DMS 273 treated with DMSO at 0.1 percent for 48 hours (cell line): Measurements from ENCODE around the gene GMDS.

ENCODE experiments used
- DNase-seq: peaks from one replicate; lab custom pipeline; 2025; lab: John Stamatoyannopoulos, UW

GMDS gene

GRCh38 chr6:2133716-2134310 is 111.6 kb downstream of the GMDS start:
- no peak for DNase-seq

DNA sequence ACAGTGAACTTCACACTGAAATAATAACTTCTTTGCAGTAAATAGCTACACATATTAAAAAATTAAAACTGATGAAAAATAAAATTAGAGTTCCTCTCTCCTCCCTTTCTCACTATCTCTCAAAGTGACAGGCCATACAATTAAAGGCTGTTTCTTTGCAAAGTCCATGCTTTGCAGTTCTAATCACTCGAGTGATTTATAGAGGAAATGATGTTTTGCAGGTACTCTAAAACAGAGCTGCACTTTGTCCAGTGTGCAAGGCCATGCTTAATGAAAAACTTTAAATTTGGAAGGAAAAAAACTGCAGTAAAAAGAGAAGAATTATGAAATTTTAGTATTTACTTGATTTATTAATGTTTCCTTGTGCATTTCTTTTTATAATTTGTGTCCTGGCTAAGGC is 112.5 kb downstream of the GMDS start:
- no peak for DNase-seq

- no peak for DNase-seq
Observed at GRCh38 chr6:2132416-2132815, 113.0 kb downstream of the GMDS start.

DNA sequence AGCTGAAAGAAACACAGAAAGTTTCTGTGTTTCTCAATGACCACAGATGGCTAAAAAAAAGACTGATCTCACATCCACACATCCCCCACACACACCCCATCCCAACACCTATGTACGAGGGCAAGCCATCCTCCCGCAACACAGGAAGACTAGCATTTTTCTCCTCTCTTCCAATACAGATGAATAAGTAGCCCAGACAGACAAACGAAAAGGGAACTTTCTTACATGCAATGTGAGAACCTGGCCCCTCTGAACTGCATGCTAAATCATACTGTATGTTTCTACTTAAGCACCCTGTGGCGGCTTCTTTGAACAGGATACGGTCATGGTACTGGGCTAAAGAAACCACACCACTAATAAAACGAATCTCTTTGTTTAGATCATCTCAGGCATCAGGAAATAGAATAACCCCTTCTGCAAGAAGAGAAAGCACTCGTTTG is 116.2 kb downstream of the GMDS start:
- DNase-seq: no peak

- no peak for DNase-seq
Observed at GRCh38 chr6:2127484-2127911, 117.9 kb downstream of the GMDS start.

- DNase-seq: no peak
Observed at GRCh38 chr6:2126351-2126750, 119.1 kb downstream of the GMDS start.

GRCh38 chr6:2125158-2125557 is 120.2 kb downstream of the GMDS start:
- DNase-seq: no peak

GRCh38 chr6:2124260-2124709 is 121.1 kb downstream of the GMDS start:
- no peak for DNase-seq

DNA sequence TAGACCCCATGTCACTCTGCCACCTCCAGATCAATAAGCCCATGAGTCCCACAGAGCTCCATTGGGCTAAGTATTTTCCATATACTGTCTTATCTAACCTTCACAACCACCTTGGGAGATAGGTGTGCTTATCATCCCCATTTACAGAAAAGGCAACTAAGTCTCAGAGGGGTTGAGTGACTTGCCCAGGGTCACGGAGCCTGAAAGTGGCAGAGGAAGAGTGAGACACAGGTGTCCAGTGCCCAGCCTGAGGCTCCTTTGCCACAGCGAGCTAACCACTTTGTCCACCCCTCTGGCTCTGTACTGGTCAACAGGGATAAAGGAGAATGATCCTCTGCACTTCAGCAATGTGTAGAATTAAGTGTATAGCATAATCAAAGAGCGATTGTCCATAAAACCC is 124.5 kb downstream of the GMDS start:
- DNase-seq: no peak

- no peak for DNase-seq
Observed at GRCh38 chr6:2119275-2119674, 126.1 kb downstream of the GMDS start.

DNA sequence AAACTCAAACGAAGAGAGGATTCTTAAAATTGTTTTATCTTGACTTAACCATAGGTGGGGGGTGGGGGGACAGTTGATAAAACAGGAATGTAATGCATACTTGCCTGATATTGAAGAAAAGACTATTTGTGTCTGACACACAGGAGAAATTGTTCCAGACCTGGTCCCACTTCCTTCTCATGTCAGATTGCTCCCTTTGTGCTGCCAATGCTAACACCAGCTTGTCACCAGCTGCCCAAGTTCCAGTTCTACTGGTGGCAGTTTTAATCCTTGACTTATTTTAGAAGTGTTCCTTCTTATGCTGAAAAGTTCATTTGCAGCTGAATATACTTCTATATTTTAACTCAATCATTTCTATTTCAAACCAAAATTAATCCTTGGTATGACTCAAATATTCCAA is 127.3 kb downstream of the GMDS start:
- no peak for DNase-seq

GRCh38 chr6:2117447-2117846 is 128.0 kb downstream of the GMDS start:
- no peak for DNase-seq

GRCh38 chr6:2116496-2116895 is 128.9 kb downstream of the GMDS start:
- no peak for DNase-seq

- no peak for DNase-seq
Observed at GRCh38 chr6:2114100-2114499, 131.3 kb downstream of the GMDS start.

- no peak for DNase-seq
Observed at GRCh38 chr6:2111162-2111677, 134.2 kb downstream of the GMDS start.

DNA sequence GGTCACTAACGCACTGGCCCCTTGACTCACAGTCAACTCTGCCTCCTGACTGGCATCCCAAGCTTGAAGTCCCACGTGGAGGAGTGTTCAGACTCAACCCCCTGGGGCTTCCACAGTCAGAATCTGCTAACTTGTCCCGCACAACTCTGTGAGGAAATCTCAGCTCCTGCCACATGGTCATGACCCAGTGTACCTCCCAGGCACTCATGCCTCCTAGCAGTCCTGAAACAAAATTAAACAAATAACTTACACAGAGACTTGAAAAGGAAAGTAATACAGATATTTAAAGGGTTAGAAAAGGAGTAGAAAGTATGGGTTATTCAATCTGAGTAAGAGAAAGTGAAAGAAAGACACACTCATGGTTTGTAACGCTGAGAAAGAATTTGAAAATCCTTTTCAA is 134.9 kb downstream of the GMDS start:
- no peak for DNase-seq

- peak; percentile 43 for DNase-seq
Observed at GRCh38 chr6:2109796-2110195, 135.6 kb downstream of the GMDS start.

- peak; percentile 17 for DNase-seq
Observed at GRCh38 chr6:2108700-2109306, 136.6 kb downstream of the GMDS start.

- no peak for DNase-seq
Observed at GRCh38 chr6:2104524-2104880, 140.9 kb downstream of the GMDS start.

GRCh38 chr6:2103765-2104523 is 141.5 kb downstream of the GMDS start:
- peak; percentile 6 for DNase-seq

DNA sequence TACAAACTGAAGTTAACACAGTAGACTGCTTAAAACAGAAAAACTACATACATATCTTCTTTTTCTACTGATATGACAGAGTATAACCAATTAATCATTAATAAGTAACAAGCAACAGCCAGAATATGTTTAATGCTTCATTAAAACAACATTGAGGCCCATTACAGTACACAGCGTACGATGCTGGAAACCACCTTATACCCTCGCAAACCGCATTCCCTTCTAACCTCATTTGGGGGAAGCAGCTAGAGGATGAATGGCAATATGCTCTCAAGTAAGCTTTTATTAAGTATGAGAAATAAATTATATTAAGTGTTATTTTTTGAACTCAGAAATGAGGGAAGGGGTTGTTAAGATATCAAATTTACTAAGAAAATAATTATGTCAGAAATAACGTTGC is 142.4 kb downstream of the GMDS start:
- no peak for DNase-seq

DNA sequence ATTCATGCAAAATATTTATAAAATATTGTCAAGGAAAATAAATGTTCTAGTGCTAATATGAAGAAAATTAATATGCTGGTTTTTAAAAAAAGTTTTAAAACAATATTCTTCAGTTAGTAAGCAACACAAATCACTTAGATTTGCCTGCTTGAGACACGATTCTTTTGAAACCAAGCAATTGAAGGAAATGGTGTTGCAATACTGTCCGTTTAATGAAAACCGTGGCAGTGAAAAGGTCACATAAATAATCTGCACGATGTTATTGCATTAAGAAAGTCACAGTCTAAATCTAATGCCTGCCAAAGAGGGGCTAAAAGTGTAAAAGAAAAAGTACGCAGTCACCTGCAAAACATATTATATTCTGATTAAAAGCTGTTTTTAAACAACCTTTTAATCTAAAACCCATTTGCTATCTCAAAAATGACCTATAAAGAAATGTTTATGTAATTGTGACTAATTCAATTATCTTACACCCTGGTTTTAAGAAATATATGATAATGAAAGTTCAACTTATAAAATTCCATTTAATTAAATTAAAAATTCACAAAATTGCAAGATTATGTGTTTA is 143.0 kb downstream of the GMDS start:
- DNase-seq: no peak

- DNase-seq: no peak
Observed at GRCh38 chr6:2101213-2101612, 144.2 kb downstream of the GMDS start.
